Measurements from ENCODE around the gene OTULIN. TPM values are rescaled to one million over a fixed set of nuclear protein-coding genes. Genes with fewer than 3 reads are reported as not detected.
A peak's percentile ranks its signal among the peaks of the same experiment; 100 is the strongest.

The OTULIN gene
- total RNA-seq, 1 experiment from 2014 or later: 22.4 TPM

GRCh38 chr5:14741801-14742440 is 77.4 kb downstream of the OTULIN start:
- ATAC-seq (no peak), DNase-seq (no peak)
- H3K9me2 ChIP-seq (replicated peaks; ENCODE audit: low read length): no peaks in the 10 kb centered on the region
- peaks cover 37% of the 10 kb centered on the region for H3K4me1 ChIP-seq (ENCODE audit: insufficient read depth, low read length)
- H3K27me3 ChIP-seq (ENCODE audit: low read length): no peaks in the 10 kb centered on the region
- H4K20me1 ChIP-seq (ENCODE audit: low read length): no peaks in the 10 kb centered on the region
- H3K27ac ChIP-seq (ENCODE audit: low read length): no peak overlapping the region
- no peaks in the 10 kb centered on the region for H3K9me3 ChIP-seq (ENCODE audit: low read length)
- H3K4me2 ChIP-seq (ENCODE audit: low read length): no peak overlapping the region
- ChIA-PET POLR2A (ENCODE audit: unreplicated experiment) (no interaction called here), CTCF (no interaction called here)
- no peaks in the 10 kb centered on the region for H3K79me2 ChIP-seq (ENCODE audit: low read length)
- H3F3A ChIP-seq (ENCODE audit: low read length, unreplicated experiment): no peaks in the 10 kb centered on the region
- TF ChIP-seq CTCF (conservative IDR thresholded peaks at IDR 0.05; ENCODE audit: low read depth, low read length) (no peak), EZH2 (IDR thresholded peaks at IDR 0.05; ENCODE audit: low read length, unreplicated experiment) (no peak), EZH2phosphoT487 (IDR thresholded peaks at IDR 0.05; ENCODE audit: borderline replicate concordance, low read length) (no peak)
- no peak overlapping the region for H3K4me3 ChIP-seq (ENCODE audit: low read length)
- intact Hi-C loops (cut with micrococcal nuclease): loop anchor here (10.0 kb wide), 1 partner anchor 63 kb away; no protein-coding TSS in a partner anchor
- H2AFZ ChIP-seq (ENCODE audit: low read length): no peak overlapping the region
- BruUV-seq (replicated peaks): no TSS peak
- H3K9ac ChIP-seq (ENCODE audit: low read length): no peak overlapping the region
- no peaks in the 10 kb centered on the region for H3K36me3 ChIP-seq (ENCODE audit: low read depth, low read length)

- TF ChIP-seq EZH2phosphoT487 (IDR thresholded peaks at IDR 0.05; ENCODE audit: borderline replicate concordance, low read length) (no peak), CTCF (conservative IDR thresholded peaks at IDR 0.05; ENCODE audit: low read depth, low read length) (no peak)
- Histone ChIP-seq H3K9me3 (ENCODE audit: low read length) (no peaks in the 10 kb centered on the region), H4K20me1 (ENCODE audit: low read length) (no peaks in the 10 kb centered on the region), H3F3A (ENCODE audit: low read length, unreplicated experiment) (no peaks in the 10 kb centered on the region), H3K36me3 (ENCODE audit: low read depth, low read length) (no peaks in the 10 kb centered on the region), H3K4me1 (ENCODE audit: insufficient read depth, low read length) (peaks cover 37% of the 10 kb centered on the region), H3K27ac (ENCODE audit: low read length) (no peak overlapping the region), H3K4me2 (ENCODE audit: low read length) (no peak overlapping the region), H3K9ac (ENCODE audit: low read length) (no peak overlapping the region), H3K4me3 (ENCODE audit: low read length) (no peak overlapping the region), H2AFZ (ENCODE audit: low read length) (no peak overlapping the region), H3K79me2 (ENCODE audit: low read length) (no peaks in the 10 kb centered on the region), H3K9me2 (replicated peaks; ENCODE audit: low read length) (no peaks in the 10 kb centered on the region), H3K27me3 (ENCODE audit: low read length) (no peaks in the 10 kb centered on the region)
- ATAC-seq (no peak), DNase-seq (no peak)
- POLR2A ChIA-PET (ENCODE audit: unreplicated experiment): no interaction called here
- BruUV-seq (replicated peaks): no TSS peak
- CTCF ChIA-PET: no interaction called here
- intact Hi-C loops (cut with micrococcal nuclease): loop anchor here (10.0 kb wide), 1 partner anchor 62 kb away; no protein-coding TSS in a partner anchor
Observed at GRCh38 chr5:14742498-14742897, 78.0 kb downstream of the OTULIN start.

- Histone ChIP-seq H3K4me1 (ENCODE audit: insufficient read depth, low read length) (peaks cover 40% of the 10 kb centered on the region), H2AFZ (ENCODE audit: low read length) (no peak overlapping the region), H3K79me2 (ENCODE audit: low read length) (no peaks in the 10 kb centered on the region), H3K9me3 (ENCODE audit: low read length) (no peaks in the 10 kb centered on the region), H3K4me2 (ENCODE audit: low read length) (peak overlapping the region; percentile 21), H3K9me2 (replicated peaks; ENCODE audit: low read length) (no peaks in the 10 kb centered on the region), H3K27ac (ENCODE audit: low read length) (peak overlapping the region; percentile 51), H3K27me3 (ENCODE audit: low read length) (no peaks in the 10 kb centered on the region), H3K36me3 (ENCODE audit: low read depth, low read length) (no peaks in the 10 kb centered on the region), H3K4me3 (ENCODE audit: low read length) (no peak overlapping the region), H3K9ac (ENCODE audit: low read length) (no peak overlapping the region), H4K20me1 (ENCODE audit: low read length) (no peaks in the 10 kb centered on the region), H3F3A (ENCODE audit: low read length, unreplicated experiment) (no peaks in the 10 kb centered on the region)
- intact Hi-C loops (cut with micrococcal nuclease): loop anchor here (1.0 to 10.0 kb wide), 2 partner anchors 25 to 61 kb away; no protein-coding TSS in a partner anchor
- ATAC-seq (peak; percentile 68), DNase-seq (peak; percentile 71)
- BruUV-seq (replicated peaks): no TSS peak
- ChIA-PET CTCF (interaction anchor here (0.6 kb wide), 1 partner anchor 149 kb away, joined by 3 read pairs; no protein-coding TSS in a partner anchor), POLR2A (ENCODE audit: unreplicated experiment) (no interaction called here)
- no peak for TF ChIP-seq CTCF (conservative IDR thresholded peaks at IDR 0.05; ENCODE audit: low read depth, low read length)
- no peak for TF ChIP-seq EZH2 (IDR thresholded peaks at IDR 0.05; ENCODE audit: low read length, unreplicated experiment)
- no peak for TF ChIP-seq EZH2phosphoT487 (IDR thresholded peaks at IDR 0.05; ENCODE audit: borderline replicate concordance, low read length)
Observed at GRCh38 chr5:14743601-14744295, 79.2 kb downstream of the OTULIN start.
